Right lobe of liver (tissue), 6 donors: ENCODE measurements around the gene OR4D1. TPM values are rescaled to one million over a fixed set of nuclear protein-coding genes. Genes with fewer than 3 reads are reported as not detected.

Experiments used
- ATAC-seq, 4 donors: fragments of 200-7000 bp; cut with Tn5 transposase; one replicate each; pipeline ENCODE4 v1.9.1; 2020; ENCODE audit warnings: mild to moderate bottlenecking in 4 of 4, moderate library complexity in 4 of 4
- DNase-seq, 3 donors: peaks; one replicate each; pipeline ENCODE4 v3.0.0-alpha.2; 2020
- H3K27ac ChIP-seq, 3 donors: fragments of 200-600 bp; one replicate each; pipeline ENCODE4 v1.8.0; 2022
- H3K27me3 ChIP-seq, 2 donors: fragments of 200-600 bp; one replicate each; pipeline ENCODE4 v1.8.0; 2022
- H3K36me3 ChIP-seq, 4 donors: fragments of 200-600 bp; sonication (generic) in 1 of 4; one replicate each; pipeline versions ENCODE4 v1.5.1 to v1.8.0; 2017 to 2022; ENCODE audit warnings: control low read depth in 1 of 4
- H3K4me1 ChIP-seq, 4 donors: fragments of 200-600 bp; sonication (generic) in 1 of 4; one replicate each; pipeline versions ENCODE4 v1.5.1 to v1.8.0; 2017 to 2022; ENCODE audit warnings: control low read depth in 1 of 4
- H3K4me3 ChIP-seq, 3 donors: fragments of 200-600 bp; one replicate each; pipeline ENCODE4 v1.8.0; 2022
- H3K9me3 ChIP-seq, 4 donors: fragments of 200-600 bp; sonication (generic) in 1 of 4; one replicate each; pipeline versions ENCODE4 v1.5.1 to v1.8.0; 2017 to 2022; ENCODE audit warnings: control low read depth in 1 of 4
- POLR2A ChIP-seq: fragments of 450-650 bp; IDR thresholded peaks from one replicate; pipeline ENCODE4 v1.6.1; 2017; ENCODE audit warnings: antibody characterized with exemption, mild to moderate bottlenecking
- WGBS: methylation state at CpG from one replicate; pipeline ENCODE4 v1.1.6; 2018; ENCODE audit warnings: low coverage, low lambda C conversion rate; ENCODE audit not compliant: insufficient coverage; ENCODE audit errors: missing lambda C conversion rate; 5-methylcytosine and 5-hydroxymethylcytosine counted together
- intact Hi-C, 2 donors: fragments of 100-400 bp; cut with DNase I; formaldehyde crosslinking; loops; one replicate each; pipeline versions ENCODE4 v1.11.2 to v1.14.1; 2022
- total RNA-seq, 6 experiments: library from RNA; depleted of rRNA in 2 of 6; stranded (reverse); fragments of >200 nt in 2 of 6; fragmentation: NEBNext Ultra II Directional in 3 of 6; extraction: Animal tissue kit (Norgen Biotek cat#: 25700) in 3 of 6; gene quantifications; one replicate each; pipeline versions ENCODE4 v1.1.0 to v1.2.4, GENCODE V29; 2016 to 2023
- TF ChIP-seq, protein P1 (sequence below), 4 donors: fragments of 200-600 bp in 3 of 4; fragments of 450-650 bp in 1 of 4; IDR thresholded peaks; one replicate each; pipeline versions ENCODE4 v1.5.1 to v1.8.0; 2016 to 2022; ENCODE audit warnings: antibody characterized with exemption in 4 of 4, mild to moderate bottlenecking in 2 of 4
- donor health status: DM: no; HTN: yes; CAD: no.
- donor health status: DM: no; HTN: no; CAD: no.
- donor health status: DM: no; HTN: no; CAD: no.
- donor health status: DM: no; HTN: yes; CAD: no.
- donor health status: DM: no; HTN: yes; CAD: no.

The OR4D1 gene
- total RNA-seq, 6 experiments from 2014 or later = not detected

DNA sequence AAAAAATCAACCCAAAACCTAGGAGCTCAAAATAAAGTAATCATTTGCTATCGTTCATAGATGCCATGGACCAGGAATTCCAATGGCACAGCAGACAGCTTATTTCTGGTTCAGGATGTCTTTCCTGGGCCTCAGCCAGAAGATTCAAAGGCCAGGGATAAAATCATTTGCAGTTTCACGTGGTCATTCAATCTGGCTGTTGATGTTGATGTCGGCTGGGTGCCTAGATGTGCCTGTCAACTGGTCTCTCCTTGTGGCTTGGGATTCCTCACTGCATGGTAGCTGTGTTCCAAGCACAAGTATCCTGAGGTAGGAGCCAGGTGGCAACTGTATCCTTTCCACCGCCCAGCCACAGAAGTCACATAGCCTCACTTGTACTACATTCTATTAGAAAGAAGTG, 33.6 kb downstream of the OR4D1 start:
- H3K36me3 ChIP-seq = no peaks in the 10 kb centered on the region
- intact Hi-C loops = no loop called here
- no peak overlapping the region for H3K27ac ChIP-seq
- DNase-seq = no peak
- ATAC-seq = no peak
- H3K27me3 ChIP-seq = no peaks in the 10 kb centered on the region
- H3K4me1 ChIP-seq = no peaks in the 10 kb centered on the region
- TF ChIP-seq, protein P1, sequence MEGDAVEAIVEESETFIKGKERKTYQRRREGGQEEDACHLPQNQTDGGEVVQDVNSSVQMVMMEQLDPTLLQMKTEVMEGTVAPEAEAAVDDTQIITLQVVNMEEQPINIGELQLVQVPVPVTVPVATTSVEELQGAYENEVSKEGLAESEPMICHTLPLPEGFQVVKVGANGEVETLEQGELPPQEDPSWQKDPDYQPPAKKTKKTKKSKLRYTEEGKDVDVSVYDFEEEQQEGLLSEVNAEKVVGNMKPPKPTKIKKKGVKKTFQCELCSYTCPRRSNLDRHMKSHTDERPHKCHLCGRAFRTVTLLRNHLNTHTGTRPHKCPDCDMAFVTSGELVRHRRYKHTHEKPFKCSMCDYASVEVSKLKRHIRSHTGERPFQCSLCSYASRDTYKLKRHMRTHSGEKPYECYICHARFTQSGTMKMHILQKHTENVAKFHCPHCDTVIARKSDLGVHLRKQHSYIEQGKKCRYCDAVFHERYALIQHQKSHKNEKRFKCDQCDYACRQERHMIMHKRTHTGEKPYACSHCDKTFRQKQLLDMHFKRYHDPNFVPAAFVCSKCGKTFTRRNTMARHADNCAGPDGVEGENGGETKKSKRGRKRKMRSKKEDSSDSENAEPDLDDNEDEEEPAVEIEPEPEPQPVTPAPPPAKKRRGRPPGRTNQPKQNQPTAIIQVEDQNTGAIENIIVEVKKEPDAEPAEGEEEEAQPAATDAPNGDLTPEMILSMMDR (IDR thresholded peaks at IDR 0.05) = no peak
- TF ChIP-seq POLR2A = no peak
- 43% methylated on average over 3 of the region's 4 CpGs for WGBS
- H3K9me3 ChIP-seq = no peaks in the 10 kb centered on the region
- no peak overlapping the region for H3K4me3 ChIP-seq

DNA sequence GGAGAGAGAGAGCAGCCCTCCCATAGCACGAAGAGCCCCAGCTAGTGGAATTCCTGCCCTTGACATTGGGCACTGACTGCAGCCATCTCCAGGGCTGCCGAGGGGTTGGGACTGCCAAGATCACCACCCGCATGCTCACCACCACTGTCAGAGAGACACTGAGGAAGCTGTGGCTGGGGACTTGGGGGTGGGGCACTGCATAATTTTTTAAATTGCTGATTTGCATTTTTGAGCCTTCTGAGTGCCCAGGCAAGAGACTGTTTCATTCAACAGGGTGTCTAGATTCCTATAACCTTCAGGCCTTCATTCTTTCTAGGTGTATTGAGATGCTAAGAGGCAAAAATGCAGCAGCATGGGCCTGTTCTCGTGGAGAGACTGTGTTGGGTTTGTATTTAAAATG, 35.3 kb downstream of the OR4D1 start:
- Histone ChIP-seq H3K4me1 (no peaks in the 10 kb centered on the region), H3K36me3 (no peaks in the 10 kb centered on the region), H3K4me3 (no peak overlapping the region), H3K27me3 (no peaks in the 10 kb centered on the region), H3K27ac (no peak overlapping the region), H3K9me3 (no peaks in the 10 kb centered on the region)
- no peak for DNase-seq
- intact Hi-C loops = no loop called here
- TF ChIP-seq, protein P1 (IDR thresholded peaks at IDR 0.05) = no peak
- TF ChIP-seq POLR2A = no peak
- no CpG with 5 or more reads among the region's 4 CpGs for WGBS
- ATAC-seq = no peak

DNA sequence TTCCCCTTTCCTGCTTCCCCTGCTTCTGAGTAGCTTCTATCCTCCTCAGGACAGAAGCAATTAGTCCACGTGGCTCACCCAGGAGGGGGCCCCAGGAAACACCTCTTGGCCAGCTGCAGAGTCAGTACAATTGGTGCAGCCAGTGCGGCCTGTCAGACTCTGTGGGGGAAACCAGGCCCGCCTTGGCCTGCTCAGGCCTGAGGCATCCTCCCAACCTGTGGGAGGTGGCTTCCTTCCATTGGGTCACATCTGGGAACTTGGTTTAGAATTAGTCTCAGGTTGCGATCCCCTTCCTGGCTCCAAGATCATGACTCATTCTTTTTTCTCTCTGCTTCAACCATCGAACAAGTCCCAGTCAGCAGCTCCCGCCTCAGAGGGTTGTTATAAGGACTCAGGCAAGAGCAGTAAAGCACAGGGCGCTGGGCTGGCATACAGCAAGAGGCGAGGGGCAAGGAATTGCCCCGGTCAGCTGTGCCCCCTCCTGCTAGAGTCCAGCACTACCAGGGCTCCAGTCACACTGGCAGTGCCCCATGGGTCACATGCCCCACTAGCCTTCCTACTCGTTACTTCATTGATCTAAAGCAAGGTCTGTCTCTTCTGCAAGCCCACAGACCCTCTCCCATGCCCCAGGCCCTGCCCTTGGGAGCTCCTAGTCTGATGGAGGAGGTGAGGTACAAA, 36.3 kb downstream of the OR4D1 start:
- Histone ChIP-seq H3K27ac (no peak overlapping the region), H3K4me1 (no peaks in the 10 kb centered on the region), H3K27me3 (no peaks in the 10 kb centered on the region), H3K4me3 (no peak overlapping the region), H3K9me3 (no peaks in the 10 kb centered on the region), H3K36me3 (no peaks in the 10 kb centered on the region)
- DNase-seq = no peak
- ATAC-seq = peak in 1 of 4 donors; percentile 7
- intact Hi-C loops = no loop called here
- no peak for TF ChIP-seq POLR2A
- TF ChIP-seq, protein P1 (IDR thresholded peaks at IDR 0.05) = no peak
- WGBS = 44% methylated on average over 3 of the region's 10 CpGs

DNA sequence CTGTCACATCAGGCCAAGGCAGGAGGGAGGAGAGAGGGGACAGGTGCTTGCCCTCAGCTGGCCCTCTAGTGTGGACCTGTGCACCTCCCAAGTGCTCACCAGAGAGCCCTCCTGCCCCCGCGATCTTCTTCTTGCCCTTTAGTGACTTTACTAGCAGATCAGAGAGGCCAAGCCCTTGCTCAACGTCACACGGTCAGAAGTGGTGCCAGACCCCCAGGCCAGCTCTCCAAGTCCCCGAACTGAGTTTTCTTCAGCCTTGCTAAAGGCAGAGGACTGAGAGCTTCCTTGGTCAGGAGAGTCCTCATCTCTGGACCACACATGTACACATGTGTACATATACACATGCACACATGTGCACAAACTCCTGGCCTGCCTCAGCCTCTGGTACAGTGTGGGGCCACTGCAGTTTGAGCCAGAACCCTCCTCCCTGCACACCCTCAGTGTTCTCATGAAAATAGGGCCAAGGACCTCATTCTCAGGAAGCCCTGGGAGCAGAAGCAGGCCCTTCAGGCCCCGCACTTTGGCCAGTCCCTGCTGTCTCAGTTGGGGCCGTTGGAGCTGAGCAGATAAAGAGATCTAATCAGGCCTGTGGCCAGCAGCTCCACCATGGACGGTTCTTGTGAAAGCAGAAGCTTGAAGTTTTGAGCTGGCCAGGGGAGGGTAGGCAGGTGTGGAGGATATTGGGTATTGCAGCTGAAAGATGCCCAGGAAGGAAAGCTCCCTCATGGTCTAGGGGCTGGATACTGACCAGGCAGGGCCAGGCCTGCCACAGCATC, 37.0 kb downstream of the OR4D1 start:
- H3K36me3 ChIP-seq = no peaks in the 10 kb centered on the region

More for the DNA sequence above, 37.0 kb downstream of the OR4D1 start:
- Histone ChIP-seq H3K9me3 (no peaks in the 10 kb centered on the region), H3K4me1 (no peaks in the 10 kb centered on the region), H3K27ac (no peak overlapping the region), H3K4me3 (no peak overlapping the region), H3K27me3 (no peaks in the 10 kb centered on the region)
- DNase-seq = no peak
- ATAC-seq = peak in 1 of 4 donors; percentile 7
- no peak for TF ChIP-seq POLR2A
- TF ChIP-seq, protein P1 (IDR thresholded peaks at IDR 0.05) = no peak
- intact Hi-C loops = no loop called here
- 65% methylated on average over 6 of the region's 8 CpGs for WGBS
